HG03521 (cell line): ENCODE data around the gene HRK.
A peak's percentile ranks its signal among the peaks of the same experiment; 100 is the strongest.

ENCODE experiments used
- ATAC-seq: cut with Tn5 transposase; IDR thresholded peaks from one replicate; pipeline ENCODE4 v1.9.1; 2021; ENCODE audit warnings: mild to moderate bottlenecking, moderate library complexity; ENCODE audit not compliant: unreplicated experiment

Gene HRK

GRCh38 chr12:116881325-116881876 lies at the start of gene HRK:
Gene HRK, minus strand, starts transcription at chr12:116881441. Its CDS starts 134 bp downstream, at chr12:116881307.
- ATAC-seq, result peak; percentile 21

- ATAC-seq, result no peak
Measured at GRCh38 chr12:116929885-116930284, 48.6 kb upstream of the HRK start.

GRCh38 chr12:116928504-116928903 lies 47.3 kb upstream of the HRK start:
- ATAC-seq, result no peak

DNA sequence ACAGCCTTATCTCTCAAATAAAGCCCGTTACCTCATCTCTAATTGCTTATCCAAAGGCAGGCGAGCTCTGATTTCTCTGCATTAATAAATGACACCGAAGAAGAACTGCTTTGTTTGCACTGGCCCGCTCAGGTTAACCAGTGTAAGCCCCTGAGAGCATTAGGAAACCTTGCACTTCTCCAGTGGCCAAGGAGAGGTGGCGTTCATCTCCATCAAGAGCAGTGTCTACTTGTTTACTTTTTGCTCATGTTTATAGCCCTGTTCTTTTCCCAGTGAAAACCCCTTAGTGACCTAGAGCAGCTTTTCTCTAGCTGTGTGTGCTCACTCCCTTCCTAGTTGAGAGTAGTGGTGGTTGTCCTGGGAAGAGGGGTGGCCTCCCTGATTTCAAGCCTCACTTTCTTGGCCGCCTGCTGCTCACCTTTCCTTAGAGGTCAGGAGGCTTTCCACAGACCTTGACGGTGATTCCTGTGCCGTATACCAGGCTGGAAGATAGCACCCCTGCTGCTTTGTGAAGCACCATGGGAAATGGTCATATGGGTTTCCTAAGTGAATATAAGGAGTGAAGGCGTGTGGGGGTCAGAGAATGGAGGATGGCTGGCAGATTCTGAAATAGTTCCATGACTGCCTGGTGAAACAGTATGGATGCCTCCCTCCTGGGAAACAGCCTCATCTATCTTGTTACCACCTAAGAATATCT lies 46.2 kb upstream of the HRK start:
- ATAC-seq, result no peak

GRCh38 chr12:116926283-116927243 lies 45.3 kb upstream of the HRK start:
- ATAC-seq, result no peak

DNA sequence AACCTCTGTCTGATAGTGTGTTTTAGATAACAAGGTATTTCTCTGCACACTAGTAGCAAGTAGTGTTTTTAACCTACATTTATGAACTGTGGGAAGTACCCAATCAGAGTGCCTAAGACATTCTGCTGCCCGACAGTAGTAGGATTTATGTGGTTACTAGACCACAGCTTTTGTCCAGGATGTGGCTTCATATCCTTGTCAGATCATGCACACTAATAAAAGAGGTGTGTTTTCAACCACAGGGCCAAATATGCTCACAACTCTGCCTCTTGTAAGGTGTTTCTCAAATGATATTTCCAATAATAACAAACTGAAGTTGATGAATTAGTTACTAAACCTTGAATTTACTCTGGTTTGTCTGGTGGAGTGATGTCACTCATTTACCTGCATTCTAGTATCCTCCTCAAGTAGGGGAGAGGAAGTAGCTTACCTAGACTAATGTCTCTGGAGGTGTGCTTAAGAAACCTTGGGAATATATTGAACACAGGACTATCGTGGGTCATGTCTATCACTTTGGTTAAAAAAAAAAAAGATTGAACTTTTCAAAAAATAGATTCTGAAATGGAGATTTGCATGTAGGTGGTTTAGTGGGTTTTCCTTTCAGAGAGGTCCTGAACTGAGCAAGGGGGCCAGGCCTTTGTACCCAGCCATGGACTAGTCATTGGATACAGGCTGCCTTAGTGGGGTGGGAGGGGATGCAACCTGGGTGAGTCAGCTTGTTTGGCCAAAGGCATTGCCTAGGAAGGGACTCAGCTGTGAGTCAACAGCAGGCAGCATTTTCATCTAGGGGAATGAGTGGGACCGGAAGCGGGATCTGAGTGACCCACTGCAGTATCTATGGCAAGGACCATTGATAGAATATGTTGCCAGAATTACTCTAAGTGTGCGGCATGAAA lies 43.6 kb upstream of the HRK start:
- ATAC-seq, result peak; percentile 73

DNA sequence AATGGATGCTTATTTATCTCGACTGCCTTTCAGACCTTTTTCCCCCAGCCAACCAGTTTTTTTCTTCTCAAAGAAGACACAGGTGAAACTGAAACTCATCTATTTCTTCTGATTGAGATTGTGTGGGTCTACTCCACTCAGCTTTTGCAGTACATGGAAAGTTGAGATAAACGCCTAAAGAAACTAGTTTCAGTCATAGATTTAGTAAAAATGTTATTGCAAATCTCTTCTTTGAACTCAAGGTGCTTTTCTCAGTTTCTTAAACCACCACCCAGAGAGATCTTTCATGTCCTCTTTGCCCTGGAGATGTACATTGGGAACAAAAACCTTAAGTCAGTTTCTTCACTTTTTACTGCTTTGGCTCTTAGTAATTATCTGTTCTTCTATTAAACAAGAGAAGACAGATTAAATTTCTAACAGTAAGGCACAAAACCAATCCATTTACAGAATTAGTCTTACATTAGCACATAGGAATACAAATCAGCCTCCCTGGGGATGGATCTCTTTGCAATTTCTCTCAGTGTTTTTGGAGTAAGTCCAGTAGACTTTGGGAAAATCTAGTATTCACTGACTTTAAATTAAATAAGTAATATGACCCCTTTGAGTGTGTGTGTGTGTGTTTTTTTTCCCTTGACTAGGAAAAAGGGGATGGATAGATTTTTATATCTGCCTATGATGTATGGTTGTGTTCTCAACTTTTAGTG lies 41.1 kb upstream of the HRK start:
- ATAC-seq, result peak; percentile 49

GRCh38 chr12:116920939-116921338 lies 39.7 kb upstream of the HRK start:
- no peak for ATAC-seq

- no peak for ATAC-seq
Measured at GRCh38 chr12:116919706-116920485, 38.7 kb upstream of the HRK start.

DNA sequence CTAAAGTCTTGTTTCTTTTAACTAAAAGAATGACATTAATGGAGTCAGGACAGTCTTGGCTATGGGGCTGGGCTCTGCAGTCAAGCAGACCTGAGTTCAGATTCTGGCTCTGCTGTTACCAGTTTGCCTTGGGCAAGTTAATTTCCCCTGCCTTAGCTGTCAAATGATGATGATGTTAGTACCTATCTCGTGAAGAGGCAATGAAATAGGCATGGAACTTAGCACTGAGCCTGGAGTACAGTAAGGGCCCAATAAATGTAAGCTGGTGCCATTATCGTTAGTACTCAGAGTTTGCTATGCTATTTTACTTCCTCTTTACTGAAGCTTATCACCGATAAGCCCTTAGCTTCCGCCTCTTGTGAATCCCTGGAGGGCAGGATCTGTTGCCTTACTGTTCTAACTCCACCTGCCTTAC lies 38.0 kb upstream of the HRK start:
- no peak for ATAC-seq

DNA sequence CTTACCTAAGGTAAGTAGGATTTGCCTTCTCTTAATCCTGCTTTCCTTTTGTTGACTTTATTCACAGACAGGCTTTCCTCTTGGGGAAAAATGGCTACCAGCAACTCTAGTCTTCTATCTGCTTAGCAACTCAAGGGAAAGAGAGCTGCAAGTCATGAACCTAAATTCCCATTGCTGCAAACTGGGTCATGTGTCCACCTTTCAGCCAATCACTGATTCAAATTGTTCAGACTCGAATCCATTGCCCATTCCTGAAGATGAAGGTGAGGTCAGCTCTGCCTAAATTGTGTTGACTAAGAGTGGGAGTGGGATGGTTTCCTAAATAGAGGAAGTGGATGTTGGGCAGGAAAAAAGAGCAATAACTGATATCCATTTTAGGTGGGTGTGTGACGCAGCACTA lies 37.2 kb upstream of the HRK start:
- ATAC-seq, result no peak

DNA sequence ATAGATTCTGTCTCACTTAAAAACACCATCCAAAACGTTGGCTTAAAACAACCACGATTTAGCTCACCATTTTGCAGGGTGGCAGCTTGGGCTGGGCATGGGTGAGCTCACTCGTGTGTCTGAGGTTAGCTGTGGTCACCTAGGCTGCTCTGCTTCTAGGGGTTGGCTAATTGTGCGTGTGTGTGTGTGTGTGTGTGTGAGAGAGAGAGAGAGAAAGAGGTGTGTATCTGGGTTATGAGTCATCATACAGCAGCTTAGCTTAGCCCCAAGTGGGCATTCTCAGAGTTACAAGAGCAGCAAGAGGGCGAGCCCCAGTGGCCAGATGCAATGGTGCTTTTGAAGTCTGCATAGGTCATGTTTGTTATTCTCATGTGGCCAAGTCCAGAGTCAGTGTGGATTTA lies 35.5 kb upstream of the HRK start:
- peak; percentile 92 for ATAC-seq

DNA sequence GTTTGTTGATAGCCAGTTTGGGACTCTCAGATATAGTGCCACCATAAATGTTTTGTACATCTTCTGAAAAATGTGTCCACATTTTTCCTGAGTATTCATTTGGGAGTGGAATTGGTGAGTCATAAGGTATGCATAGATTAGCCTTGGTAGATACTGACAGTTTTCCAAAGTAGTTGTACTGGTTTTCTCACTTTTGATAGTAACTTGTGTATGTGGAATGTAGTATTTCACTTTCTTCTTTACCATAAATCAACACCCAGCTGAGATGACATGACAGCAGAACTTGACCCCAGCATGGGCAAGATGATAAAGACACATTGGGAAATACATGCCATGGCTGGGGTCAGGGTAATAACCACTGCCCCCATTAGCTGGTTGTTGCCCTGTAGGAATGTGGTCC lies 34.9 kb upstream of the HRK start:
- ATAC-seq, result no peak

DNA sequence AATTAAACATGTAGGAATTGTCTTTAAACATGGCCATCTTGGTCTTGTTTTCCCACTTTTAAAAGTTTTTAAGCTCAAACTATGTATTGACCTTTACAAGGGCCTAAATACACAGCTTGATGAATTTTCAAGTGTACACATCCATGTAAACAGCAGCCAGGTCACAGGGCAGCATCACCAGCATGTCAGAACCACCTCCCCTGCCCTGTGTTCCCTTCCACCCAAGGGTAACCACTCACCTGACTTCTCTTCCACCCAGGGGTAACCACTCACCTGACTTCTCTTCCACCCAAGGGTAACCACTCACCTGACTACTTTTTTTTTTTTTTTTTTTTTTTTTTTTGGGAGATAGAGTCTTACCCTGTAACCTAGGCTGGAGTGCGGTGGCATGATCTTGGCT lies 34.1 kb upstream of the HRK start:
- no peak for ATAC-seq

- peak; percentile 82 for ATAC-seq
Measured at GRCh38 chr12:116910645-116911451, 29.6 kb upstream of the HRK start, which contains the start of gene FBXW8. Gene FBXW8, plus strand, starts transcription at chr12:116910950. Its CDS starts 88 bp downstream, at chr12:116911038.

GRCh38 chr12:116910280-116910644 lies 29.0 kb upstream of the HRK start:
- ATAC-seq, result no peak

DNA sequence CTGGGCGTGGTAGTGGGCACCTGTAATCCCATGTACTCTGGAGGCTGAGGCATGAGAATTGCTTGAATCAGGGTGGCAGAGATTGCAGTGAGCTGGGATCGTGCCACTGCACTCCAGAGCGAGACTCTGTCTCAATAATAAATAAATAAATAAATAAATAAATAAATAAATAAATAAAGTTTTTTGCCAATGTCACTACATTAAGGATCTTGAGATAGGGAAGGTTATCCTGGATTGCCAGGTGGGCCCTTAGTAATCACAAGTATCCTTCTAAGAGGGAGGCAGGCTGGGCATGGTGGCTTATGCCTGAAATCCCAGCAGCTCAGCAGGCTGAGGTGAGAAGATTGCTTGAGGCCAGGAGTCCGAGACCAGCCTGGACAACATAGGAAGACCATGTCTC lies 25.0 kb upstream of the HRK start:
- no peak for ATAC-seq

GRCh38 chr12:116903818-116904217 lies 22.6 kb upstream of the HRK start:
- ATAC-seq, result no peak
